ENCODE results near the gene PRKN.

GRCh38 chr6:161414180-161414579, 1313.4 kb downstream of the PRKN start:
- no peak for TF ChIP-seq POLR2AphosphoS5 (IDR thresholded peaks at IDR 0.05; ENCODE audit: insufficient read depth in 1 of 2, low read depth in 1 of 2)
- no peak for TF ChIP-seq CTCF (IDR thresholded peaks at IDR 0.05)
- TF ChIP-seq POLR2A (IDR thresholded peaks at IDR 0.05) = no peak
